ENCODE data around the gene RRAD.

RRAD gene

DNA sequence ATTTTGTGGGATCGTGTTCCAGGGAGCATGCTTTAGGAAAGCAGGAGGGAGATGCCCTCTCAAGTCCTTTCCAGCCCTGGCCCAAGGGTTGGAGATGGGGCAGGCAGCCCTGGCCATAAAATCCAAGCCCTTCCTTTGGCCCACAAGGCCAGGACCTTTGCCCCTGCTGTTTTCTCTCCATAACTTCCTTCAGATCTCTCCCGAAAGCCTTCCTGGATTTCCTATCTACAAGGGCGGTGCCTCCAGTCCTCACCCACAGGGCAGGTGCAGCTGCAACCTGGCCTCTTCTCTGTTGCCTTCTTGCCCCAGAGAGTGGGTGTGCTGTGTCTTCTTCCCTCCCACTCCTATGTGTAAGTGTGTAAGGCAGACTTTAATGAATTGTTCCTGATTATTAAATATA lies 53.5 kb downstream of the RRAD start:
- no peak for DNase-seq (ENCODE audit: low read depth)
- no peak overlapping the region for H3K4me3 ChIP-seq (ENCODE audit: low read depth, low read length)
- TF ChIP-seq, protein P1, sequence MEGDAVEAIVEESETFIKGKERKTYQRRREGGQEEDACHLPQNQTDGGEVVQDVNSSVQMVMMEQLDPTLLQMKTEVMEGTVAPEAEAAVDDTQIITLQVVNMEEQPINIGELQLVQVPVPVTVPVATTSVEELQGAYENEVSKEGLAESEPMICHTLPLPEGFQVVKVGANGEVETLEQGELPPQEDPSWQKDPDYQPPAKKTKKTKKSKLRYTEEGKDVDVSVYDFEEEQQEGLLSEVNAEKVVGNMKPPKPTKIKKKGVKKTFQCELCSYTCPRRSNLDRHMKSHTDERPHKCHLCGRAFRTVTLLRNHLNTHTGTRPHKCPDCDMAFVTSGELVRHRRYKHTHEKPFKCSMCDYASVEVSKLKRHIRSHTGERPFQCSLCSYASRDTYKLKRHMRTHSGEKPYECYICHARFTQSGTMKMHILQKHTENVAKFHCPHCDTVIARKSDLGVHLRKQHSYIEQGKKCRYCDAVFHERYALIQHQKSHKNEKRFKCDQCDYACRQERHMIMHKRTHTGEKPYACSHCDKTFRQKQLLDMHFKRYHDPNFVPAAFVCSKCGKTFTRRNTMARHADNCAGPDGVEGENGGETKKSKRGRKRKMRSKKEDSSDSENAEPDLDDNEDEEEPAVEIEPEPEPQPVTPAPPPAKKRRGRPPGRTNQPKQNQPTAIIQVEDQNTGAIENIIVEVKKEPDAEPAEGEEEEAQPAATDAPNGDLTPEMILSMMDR (IDR thresholded peaks at IDR 0.05; ENCODE audit: insufficient read depth, low read depth, low read length, missing control alignments): no peak

All from GM12865 (cell line).